ENCODE measurements around the gene STRIP1.

Gene STRIP1

GRCh38 chr1:110098222-110099026 lies 64.0 kb downstream of the STRIP1 start:
- DNase-seq: no peak

GRCh38 chr1:110100335-110100734 lies 65.9 kb downstream of the STRIP1 start:
- DNase-seq: no peak

- peak; percentile 21 to 32 (median 25) for DNase-seq
Observed at GRCh38 chr1:110102081-110102480, 67.7 kb downstream of the STRIP1 start.
